GM12892 (cell line): ENCODE data around the gene TULP4.

ENCODE experiments used
- DNase-seq: peaks from one replicate; pipeline ENCODE4 v3.0.0; 2011; ENCODE audit not compliant: insufficient read length
- FAIRE-seq: peaks from 2 replicates; lab custom pipeline; 2011; peaks lifted over from hg19 to GRCh38; lab: Jason Lieb, UNC
- POLR2A ChIP-seq: IDR thresholded peaks from 2 replicates; pipeline ENCODE4 v1.6.1; 2011; ENCODE audit warnings: low read depth, low read length, control low read depth
- POLR2AphosphoS5 ChIP-seq: IDR thresholded peaks from 2 replicates; pipeline ENCODE4 v1.6.1; 2011; ENCODE audit warnings: low read depth, low read length, control low read depth
- TAF1 ChIP-seq: IDR thresholded peaks from 2 replicates; pipeline ENCODE4 v1.6.1; 2011; ENCODE audit warnings: low read depth, mild to moderate bottlenecking, control low read depth, low read length, borderline replicate concordance

TULP4 gene

GRCh38 chr6:158322724-158323560 is 10.7 kb downstream of the TULP4 start:
- FAIRE-seq (peak; percentile 70), DNase-seq (no peak)
- TF ChIP-seq POLR2A = no peak
- no peak for TF ChIP-seq POLR2AphosphoS5
- TF ChIP-seq TAF1 = no peak

DNA sequence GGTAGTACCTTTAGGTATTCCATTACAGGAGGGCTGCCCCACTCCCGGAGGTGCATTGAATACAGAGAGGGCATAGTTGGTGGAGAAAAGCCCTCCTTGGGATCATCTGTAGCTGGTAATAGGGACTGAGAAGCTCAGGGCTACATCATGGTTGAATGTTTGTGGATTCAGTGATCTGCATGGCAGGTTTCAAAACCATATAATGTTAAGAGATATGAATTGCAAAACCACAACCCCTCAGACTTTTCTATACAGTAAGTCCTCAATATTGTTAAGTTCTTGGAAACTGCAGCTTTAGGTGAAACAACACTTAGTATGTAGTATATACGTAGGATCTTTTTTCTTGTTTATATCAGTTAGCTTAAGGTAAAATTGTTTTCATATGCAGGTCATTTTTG is 11.3 kb downstream of the TULP4 start:
- TF ChIP-seq POLR2A (no peak), POLR2AphosphoS5 (no peak), TAF1 (no peak)
- DNase-seq (no peak), FAIRE-seq (peak; percentile 17)

DNA sequence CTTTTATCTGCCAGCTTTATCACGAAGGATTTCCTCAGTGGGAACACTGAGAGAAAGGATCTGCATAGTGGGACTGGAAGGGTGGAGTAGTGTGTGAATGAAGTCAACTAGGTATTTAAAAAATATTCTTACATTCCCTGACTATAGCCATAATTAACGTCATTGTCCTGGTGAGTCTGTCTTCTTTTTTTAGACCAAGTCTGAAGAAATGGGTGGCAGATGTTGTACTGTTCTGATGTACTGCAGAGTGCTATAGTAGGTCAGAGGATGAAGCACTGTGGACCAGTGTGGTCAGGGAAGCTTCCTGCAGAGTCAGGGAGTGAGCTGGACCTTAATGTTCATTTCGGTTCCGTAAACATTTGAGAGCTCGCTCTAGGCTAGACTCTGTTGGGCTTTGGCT is 11.9 kb downstream of the TULP4 start:
- DNase-seq (no peak), FAIRE-seq (peak; percentile 27)
- TF ChIP-seq POLR2A (no peak), TAF1 (no peak), POLR2AphosphoS5 (no peak)

DNA sequence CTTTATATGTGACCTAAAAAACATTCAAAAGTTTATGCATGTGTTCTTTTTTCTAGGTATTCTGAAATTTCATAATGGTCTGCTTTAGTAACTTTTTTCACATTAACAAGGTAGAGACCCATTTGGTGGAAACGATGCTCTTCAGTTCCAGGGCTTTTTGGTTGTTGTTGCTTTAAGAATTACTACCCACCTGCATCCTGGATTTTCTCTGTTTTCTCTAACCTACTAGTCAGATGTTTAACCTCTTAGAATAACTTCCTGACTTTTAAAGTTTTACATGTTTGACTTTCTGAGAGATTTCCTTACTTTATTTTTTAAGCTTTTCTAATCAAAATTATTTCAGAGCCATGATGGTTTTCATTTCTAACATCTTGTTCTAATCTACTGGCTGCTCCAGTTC is 14.9 kb downstream of the TULP4 start:
- DNase-seq (no peak), FAIRE-seq (peak; percentile 69)
- TF ChIP-seq POLR2AphosphoS5 (no peak), TAF1 (no peak), POLR2A (no peak)

DNA sequence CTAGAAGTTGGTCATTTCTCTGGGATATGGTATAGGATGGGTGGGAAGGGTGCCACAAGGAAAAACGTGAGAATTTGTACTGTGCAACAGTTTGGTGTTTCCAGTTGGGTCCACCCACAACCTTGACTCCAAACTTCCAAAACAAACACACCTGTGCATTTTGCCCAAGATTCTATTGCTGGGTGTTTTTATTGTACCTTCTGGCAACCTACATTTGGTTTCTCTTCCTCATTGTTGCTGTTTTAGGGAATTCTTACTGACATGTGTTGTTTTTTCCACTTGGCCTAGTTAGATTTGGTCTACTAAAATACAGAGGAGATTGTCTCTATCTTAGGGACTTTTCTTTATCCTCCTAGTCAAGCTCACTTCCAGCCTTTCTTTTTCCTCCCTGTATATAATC is 16.7 kb downstream of the TULP4 start:
- no peak for TF ChIP-seq POLR2A
- TF ChIP-seq TAF1 = no peak
- TF ChIP-seq POLR2AphosphoS5 = no peak
- FAIRE-seq (peak; percentile 62), DNase-seq (no peak)

- no peak for FAIRE-seq
- no peak for DNase-seq
- no peak for TF ChIP-seq POLR2A
- TF ChIP-seq POLR2AphosphoS5 = no peak
- no peak for TF ChIP-seq TAF1
Measured at GRCh38 chr6:158329531-158329930, 17.3 kb downstream of the TULP4 start.

DNA sequence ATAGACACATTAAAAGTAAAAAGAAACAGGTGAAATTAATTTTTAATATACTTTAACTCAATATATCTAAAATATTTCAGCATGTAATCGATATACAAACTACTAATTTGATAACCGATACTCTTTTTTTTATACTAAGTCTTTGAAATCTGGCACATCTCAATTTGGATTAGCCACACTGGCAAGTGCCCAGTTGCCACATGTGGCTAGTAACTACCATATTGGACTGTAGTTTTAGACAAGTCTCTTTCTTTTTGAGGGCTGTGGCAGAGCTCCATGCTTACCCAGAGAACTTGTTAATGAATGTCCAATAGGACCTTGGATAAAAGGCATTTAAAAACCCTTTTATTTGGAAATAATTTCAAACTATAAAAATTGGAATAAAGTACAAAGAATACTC is 17.8 kb downstream of the TULP4 start:
- FAIRE-seq = no peak
- no peak for DNase-seq
- no peak for TF ChIP-seq POLR2AphosphoS5
- TF ChIP-seq POLR2A = no peak
- no peak for TF ChIP-seq TAF1

- TF ChIP-seq TAF1 = no peak
- no peak for TF ChIP-seq POLR2AphosphoS5
- no peak for TF ChIP-seq POLR2A
- no peak for DNase-seq
- FAIRE-seq = no peak
Measured at GRCh38 chr6:158332237-158332636, 20.0 kb downstream of the TULP4 start.

GRCh38 chr6:158333094-158333493 is 20.8 kb downstream of the TULP4 start:
- no peak for DNase-seq
- no peak for FAIRE-seq
- TF ChIP-seq POLR2A = no peak
- no peak for TF ChIP-seq POLR2AphosphoS5
- no peak for TF ChIP-seq TAF1

DNA sequence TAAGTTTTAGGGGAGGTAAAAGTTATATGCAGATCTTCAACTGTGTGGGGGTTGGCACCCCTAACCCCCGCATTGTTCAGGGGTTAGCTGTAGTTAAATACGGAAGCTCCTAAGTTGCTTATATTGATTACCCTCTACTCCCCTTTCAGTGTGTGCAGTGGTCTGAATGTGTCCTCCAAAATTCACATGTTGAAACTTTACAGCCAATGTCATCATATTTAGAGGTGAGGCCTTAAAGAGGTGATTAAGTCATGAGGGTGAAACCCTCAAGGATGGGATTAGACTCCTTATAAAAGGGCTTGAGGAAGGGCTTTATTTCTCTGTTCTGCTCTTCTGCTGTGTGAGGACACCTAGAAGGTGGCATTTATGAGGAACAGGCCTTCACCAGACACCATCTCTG is 22.3 kb downstream of the TULP4 start:
- FAIRE-seq (no peak), DNase-seq (no peak)
- TF ChIP-seq POLR2A (no peak), POLR2AphosphoS5 (no peak), TAF1 (no peak)

DNA sequence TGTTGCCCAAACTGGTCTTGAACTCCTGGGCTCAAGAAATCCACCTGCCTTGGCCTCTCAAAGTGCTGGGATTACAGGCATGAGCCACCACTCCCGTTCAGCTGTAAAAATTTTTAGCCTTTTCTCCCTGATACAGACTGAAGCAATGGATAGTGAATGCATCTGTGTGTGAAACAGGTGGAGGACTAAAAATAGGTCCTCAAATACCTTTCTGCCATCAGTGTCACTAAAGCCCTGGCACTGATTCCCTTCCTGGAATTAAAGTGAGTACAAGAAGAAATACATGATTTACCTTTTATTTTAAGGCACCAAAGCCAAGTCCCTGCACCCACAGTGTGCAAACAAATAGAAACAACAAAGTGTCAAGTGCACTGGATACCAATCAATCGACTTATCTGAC is 25.1 kb downstream of the TULP4 start:
- DNase-seq (no peak), FAIRE-seq (no peak)
- no peak for TF ChIP-seq POLR2A
- no peak for TF ChIP-seq POLR2AphosphoS5
- TF ChIP-seq TAF1 = no peak
